GM19025 (cell line): ENCODE results near the gene TCEAL7.

ENCODE experiments used
- ATAC-seq: cut with Tn5 transposase; IDR thresholded peaks from one replicate; pipeline ENCODE4 v1.9.1; 2021; ENCODE audit warnings: mild to moderate bottlenecking, low read depth, moderate library complexity; ENCODE audit not compliant: unreplicated experiment

The TCEAL7 gene

GRCh38 chrX:103363046-103363445 lies 33.0 kb downstream of the TCEAL7 start:
- ATAC-seq = no peak

GRCh38 chrX:103367502-103367901 lies 37.5 kb downstream of the TCEAL7 start:
- ATAC-seq = no peak

GRCh38 chrX:103369479-103369878 lies 39.4 kb downstream of the TCEAL7 start:
- no peak for ATAC-seq

GRCh38 chrX:103372886-103373285 lies 42.8 kb downstream of the TCEAL7 start:
- no peak for ATAC-seq

- no peak for ATAC-seq
Observed at GRCh38 chrX:103373581-103373980, 43.5 kb downstream of the TCEAL7 start.

- ATAC-seq = no peak
Observed at GRCh38 chrX:103376118-103376978, 46.3 kb downstream of the TCEAL7 start, which contains the start of gene BEX3. BEX3 (plus strand) TSS chrX:103376538; CDS start chrX:103377522, 984 bp downstream.

DNA sequence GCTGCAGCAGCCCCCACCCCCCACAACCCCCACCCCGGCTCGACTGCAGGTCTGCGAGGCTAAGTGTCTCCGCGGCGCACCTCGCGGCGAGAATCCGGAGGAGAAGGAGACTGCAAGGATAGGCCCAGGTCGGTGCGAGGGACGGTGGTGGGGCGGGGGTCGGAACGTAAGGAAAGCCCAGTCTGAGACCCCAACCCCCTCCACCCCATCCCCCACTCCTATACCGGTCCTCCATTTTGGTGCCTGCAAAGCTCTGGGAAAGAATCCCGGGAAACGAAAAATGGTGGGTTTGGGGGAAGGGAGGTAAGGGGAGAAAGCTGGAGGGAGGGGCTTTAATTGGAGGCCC lies 46.9 kb downstream of the TCEAL7 start:
- ATAC-seq = no peak

DNA sequence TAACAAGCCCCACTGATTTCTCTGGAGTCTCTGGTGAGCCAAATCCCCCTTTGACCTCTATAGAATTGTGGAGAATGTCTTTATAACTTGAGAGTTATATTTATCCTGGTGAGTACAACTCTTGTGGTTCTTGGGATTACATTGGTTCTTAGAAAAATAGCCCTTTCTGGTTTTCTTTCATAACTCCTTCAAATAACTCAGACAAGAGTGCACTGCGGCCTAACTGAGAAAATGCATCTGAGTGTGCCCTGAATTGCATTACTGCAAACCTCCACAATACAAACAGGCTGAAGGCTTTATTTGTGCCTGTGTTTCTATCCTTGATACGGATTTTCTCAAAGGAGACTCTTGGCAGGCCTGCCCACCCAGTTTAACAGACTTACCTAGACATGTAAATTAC lies 49.0 kb downstream of the TCEAL7 start:
- no peak for ATAC-seq
